ENCODE measurements around the gene MCF2L. TPM values are rescaled to one million over a fixed set of nuclear protein-coding genes. Genes with fewer than 3 reads are reported as not detected.

The MCF2L gene
- total and polyA plus RNA-seq, 8 donors = 16.0 to 83.6 (median 23.6) TPM

- H3K27ac ChIP-seq = no peak overlapping the region
- no peak for TF ChIP-seq CTCF (IDR thresholded peaks at IDR 0.05)
- peaks cover 0 to 8% (median 0%) of the 10 kb centered on the region in 3 donors for H3K36me3 ChIP-seq
- no peak overlapping the region for H3K4me3 ChIP-seq
- 95 to 98% methylated on average over 19 of the region's 19 CpGs for WGBS, 2 donors
- H3K4me1 ChIP-seq = no peaks in the 10 kb centered on the region
- FAIRE-seq (no peak), DNase-seq (peak in 1 of 6 donors; percentile 70), ATAC-seq (no peak)
- no peaks in the 10 kb centered on the region for H3K9me3 ChIP-seq
- intact Hi-C loops (cut with DNase I) = no loop called here
- no peaks in the 10 kb centered on the region for H3K27me3 ChIP-seq
Measured at GRCh38 chr13:113066746-113067145, 97.7 kb downstream of the MCF2L start.

- TF ChIP-seq CTCF (IDR thresholded peaks at IDR 0.05) = no peak
- H3K36me3 ChIP-seq = peaks cover 0 to 16% (median 0%) of the 10 kb centered on the region in 3 donors
- WGBS, 2 donors = 90% methylated on average over 41 of the region's 41 CpGs
- peak in 3 of 4 donors; percentile 15 to 61 (median 55) for ATAC-seq
- no peak overlapping the region for H3K27ac ChIP-seq
- no peaks in the 10 kb centered on the region for H3K9me3 ChIP-seq
- DNase-seq = peak in 1 of 6 donors; percentile 58
- no peak for FAIRE-seq
- H3K27me3 ChIP-seq = no peaks in the 10 kb centered on the region
- intact Hi-C loops (cut with DNase I) = no loop called here
- no peaks in the 10 kb centered on the region for H3K4me1 ChIP-seq
- H3K4me3 ChIP-seq = no peak overlapping the region
Measured at GRCh38 chr13:113069861-113070805, 101.1 kb downstream of the MCF2L start.

- H3K36me3 ChIP-seq = peaks cover 0 to 16% (median 0%) of the 10 kb centered on the region in 3 donors
- no peaks in the 10 kb centered on the region for H3K9me3 ChIP-seq
- no peak overlapping the region for H3K4me3 ChIP-seq
- H3K4me1 ChIP-seq = no peaks in the 10 kb centered on the region
- DNase-seq = no peak
- H3K27ac ChIP-seq = no peak overlapping the region
- TF ChIP-seq CTCF (IDR thresholded peaks at IDR 0.05) = no peak
- H3K27me3 ChIP-seq = no peaks in the 10 kb centered on the region
- ATAC-seq = peak in 1 of 4 donors; percentile 34
- 83 to 86% methylated on average over 8 of the region's 8 CpGs for WGBS, 2 donors
- FAIRE-seq = no peak
- intact Hi-C loops (cut with DNase I) = no loop called here
Measured at GRCh38 chr13:113070855-113071254, 101.8 kb downstream of the MCF2L start.

GRCh38 chr13:113072376-113072775 is 103.4 kb downstream of the MCF2L start:
- intact Hi-C loops (cut with DNase I) = no loop called here
- FAIRE-seq (no peak), DNase-seq (no peak), ATAC-seq (no peak)
- H3K4me3 ChIP-seq = no peak overlapping the region
- peaks cover 0 to 32% (median 6%) of the 10 kb centered on the region in 3 donors for H3K36me3 ChIP-seq
- 85 to 88% methylated on average over 3 of the region's 3 CpGs for WGBS, 2 donors
- H3K4me1 ChIP-seq = no peaks in the 10 kb centered on the region
- H3K9me3 ChIP-seq = no peaks in the 10 kb centered on the region
- no peak for TF ChIP-seq CTCF (IDR thresholded peaks at IDR 0.05)
- no peaks in the 10 kb centered on the region for H3K27me3 ChIP-seq
- H3K27ac ChIP-seq = no peak overlapping the region

GRCh38 chr13:113073942-113074341 is 104.9 kb downstream of the MCF2L start:
- Histone ChIP-seq H3K27ac (no peak overlapping the region), H3K4me3 (no peak overlapping the region), H3K36me3 (peaks cover 0 to 36% (median 8%) of the 10 kb centered on the region in 3 donors), H3K4me1 (no peaks in the 10 kb centered on the region), H3K9me3 (no peaks in the 10 kb centered on the region), H3K27me3 (no peaks in the 10 kb centered on the region)
- 81 to 85% methylated on average over 11 of the region's 11 CpGs for WGBS, 2 donors
- intact Hi-C loops (cut with DNase I) = no loop called here
- TF ChIP-seq CTCF (IDR thresholded peaks at IDR 0.05) = no peak
- peak in 1 of 6 donors; percentile 14 for DNase-seq
- no peak for ATAC-seq
- no peak for FAIRE-seq
